HCT116 (cell line): ENCODE data around the gene HLA-B. TPM values are rescaled to one million over a fixed set of nuclear protein-coding genes. Genes with fewer than 3 reads are reported as not detected.
A peak's percentile ranks its signal among the peaks of the same experiment; 100 is the strongest.

Experiments
- ATAC-seq: fragments of 200-7000 bp; cut with Tn5 transposase; 2 replicates; pipeline ENCODE4 v1.9.1; 2020; ENCODE audit warnings: mild to moderate bottlenecking, moderate library complexity
- BruUV-seq: library from RNA; stranded (reverse); fragments of 400-500 nt; replicated peaks from 2 replicates; lab custom pipeline; 2021; lab: Mats Ljungman, UMichigan
- CTCF ChIA-PET: fragments of 300-600 bp; sonication (Branson Sonifier 250); formaldehyde crosslinking; loops from one replicate; lab custom pipeline; 2021; ENCODE audit warnings: antibody characterized with exemption; lab: Charles Lee
- POLR2A ChIA-PET: fragments of 300-600, 350-600 bp; sonication (Branson Sonifier 250); formaldehyde crosslinking; loops from one replicate; lab custom pipeline; 2021; ENCODE audit warnings: antibody characterized with exemption; lab: Charles Lee
- RAD21 ChIA-PET, 2 experiments: fragments of 300-600 bp; sonication (Branson Sonifier 250); formaldehyde crosslinking; loops; one replicate each; lab custom pipeline; 2023; ENCODE audit warnings: low total read pairs in 2 of 2; ENCODE audit not compliant: uncharacterized antibody in 2 of 2, unreplicated experiment in 2 of 2, low non-redundant PET in 1 of 2; lab: Charles Lee
- DNase-seq: peaks from one replicate; pipeline ENCODE4 v3.0.0-alpha.2; 2010; ENCODE audit warnings: low read depth, low spot score
- H2AFZ ChIP-seq: fragments of 200-600 bp; shearing (Covaris generic), sonication (generic); 2 replicates; pipeline ENCODE4 v1.6.1; 2017; ENCODE audit warnings: low read depth, mixed run types, mixed read lengths, antibody characterized with exemption, low read length; ENCODE audit not compliant: poor library complexity, severe bottlenecking
- H3K27ac ChIP-seq: 2 replicates; pipeline ENCODE4 v1.5.1; 2012; ENCODE audit warnings: low read depth, low read length
- H3K27me3 ChIP-seq: fragments of 200-600 bp; sonication (generic); 2 replicates; pipeline ENCODE4 v1.6.1; 2016; ENCODE audit warnings: mixed run types, low read length, mixed read lengths; ENCODE audit not compliant: insufficient read depth
- H3K36me3 ChIP-seq, 2 experiments: fragments of 200-500 bp in 1 of 2; fragments of 200-600 bp in 1 of 2; sonication (Bioruptor generic) in 1 of 2; sonication (generic) in 1 of 2; 2 replicates each; pipeline versions ENCODE4 v1.5.1 to v1.6.1; 2014 to 2016; ENCODE audit warnings: low read length in 2 of 2, inconsistent platforms in 1 of 2, mixed read lengths in 1 of 2, mixed run types in 1 of 2; ENCODE audit not compliant: insufficient read depth in 2 of 2, control insufficient read depth in 1 of 2
- H3K4me1 ChIP-seq, 2 experiments: fragments of 200-600 bp in 1 of 2; sonication (generic) in 1 of 2; 2 replicates each; pipeline versions ENCODE4 v1.5.1 to v1.6.1; 2012 to 2017; ENCODE audit warnings: low read length in 2 of 2, inconsistent platforms in 1 of 2, mild to moderate bottlenecking in 1 of 2, mixed read lengths in 1 of 2, mixed run types in 1 of 2, moderate library complexity in 1 of 2; ENCODE audit not compliant: insufficient read depth in 2 of 2, control insufficient read depth in 1 of 2
- H3K4me2 ChIP-seq: fragments of 200-600 bp; sonication (generic); 2 replicates; pipeline ENCODE4 v1.6.1; 2017; ENCODE audit warnings: mixed run types, low read length, mixed read lengths
- H3K4me3 ChIP-seq, 2 experiments: fragments of 200-600 bp in 1 of 2; sonication (generic) in 1 of 2; replicated peaks in 1 of 2; 2 replicates each; pipeline ENCODE4 v1.5.1; 2011 to 2016; ENCODE audit warnings: low read length in 2 of 2, control low read depth in 1 of 2, low read depth in 1 of 2, mild to moderate bottlenecking in 1 of 2, mixed read lengths in 1 of 2, mixed run types in 1 of 2
- H3K79me2 ChIP-seq: fragments of 200-600 bp; sonication (generic); 2 replicates; pipeline ENCODE4 v1.6.1; 2017; ENCODE audit warnings: mild to moderate bottlenecking, mixed run types, low read length, moderate library complexity, mixed read lengths; ENCODE audit not compliant: insufficient read depth
- H3K9ac ChIP-seq: fragments of 200-600 bp; sonication (generic); 2 replicates; pipeline ENCODE4 v1.6.1; 2016; ENCODE audit warnings: low read length, mixed read lengths
- H3K9me2 ChIP-seq: fragments of 200-600 bp; sonication (generic), shearing (Covaris generic); 2 replicates; pipeline ENCODE4 v1.6.1; 2017; ENCODE audit warnings: mixed run types, mild to moderate bottlenecking, moderate library complexity; ENCODE audit not compliant: insufficient read depth
- H3K9me3 ChIP-seq, 2 experiments: fragments of 200-500 bp in 1 of 2; fragments of 200-600 bp in 1 of 2; sonication (Bioruptor generic) in 1 of 2; sonication (generic) in 1 of 2; 2 replicates each; pipeline ENCODE4 v1.6.1; 2014 to 2017; ENCODE audit warnings: low read length in 2 of 2, mixed read lengths in 2 of 2, inconsistent platforms in 1 of 2, low read depth in 1 of 2, mild to moderate bottlenecking in 1 of 2, mixed run types in 1 of 2, moderate library complexity in 1 of 2; ENCODE audit not compliant: control insufficient read depth in 1 of 2, insufficient read depth in 1 of 2
- H4K20me1 ChIP-seq: fragments of 200-600 bp; sonication (generic), shearing (Covaris generic); 2 replicates; pipeline ENCODE4 v1.6.1; 2017; ENCODE audit warnings: mixed run types, mild to moderate bottlenecking, moderate library complexity; ENCODE audit not compliant: insufficient read depth
- CEBPB ChIP-seq: IDR thresholded peaks from 2 replicates; pipeline ENCODE4 v1.6.1; 2012; ENCODE audit warnings: low read depth
- EGR1 ChIP-seq: IDR thresholded peaks from 2 replicates; pipeline ENCODE4 v1.6.1; 2012; ENCODE audit warnings: low read depth
- ELF1 ChIP-seq: IDR thresholded peaks from 2 replicates; pipeline ENCODE4 v1.6.1; 2012; ENCODE audit warnings: low read depth, borderline replicate concordance
- EZH2phosphoT487 ChIP-seq: fragments of 200-600 bp; IDR thresholded peaks from 2 replicates; pipeline ENCODE4 v1.6.1; 2018; ENCODE audit warnings: antibody characterized with exemption, borderline replicate concordance
- JUND ChIP-seq: IDR thresholded peaks from 2 replicates; pipeline ENCODE4 v1.6.1; 2012
- MAX ChIP-seq: IDR thresholded peaks from 2 replicates; pipeline ENCODE4 v1.6.1; 2012
- POLR2A ChIP-seq: IDR thresholded peaks from 2 replicates; pipeline ENCODE4 v1.7.0; 2011; ENCODE audit warnings: borderline replicate concordance; ENCODE audit not compliant: insufficient read depth, insufficient read length; ENCODE audit errors: extremely low read depth
- POLR2AphosphoS5 ChIP-seq: IDR thresholded peaks from 2 replicates; pipeline ENCODE4 v1.6.1; 2011; ENCODE audit warnings: mild to moderate bottlenecking, low read depth, low read length, moderate library complexity
- RAD21 ChIP-seq: IDR thresholded peaks from 2 replicates; pipeline ENCODE4 v1.6.1; 2012; ENCODE audit warnings: low read depth, mild to moderate bottlenecking
- SIN3A ChIP-seq: IDR thresholded peaks from 2 replicates; pipeline ENCODE4 v1.6.1; 2012; ENCODE audit warnings: low read depth
- SP1 ChIP-seq: IDR thresholded peaks from 2 replicates; pipeline ENCODE4 v1.6.1; 2012; ENCODE audit warnings: low read depth
- SRF ChIP-seq: IDR thresholded peaks from 2 replicates; pipeline ENCODE4 v1.6.1; 2012; ENCODE audit warnings: low read depth
- YY1 ChIP-seq: IDR thresholded peaks from 2 replicates; pipeline ENCODE4 v1.6.1; 2011; ENCODE audit warnings: low read length, low read depth, moderate library complexity, mild to moderate bottlenecking; ENCODE audit not compliant: insufficient replicate concordance; ENCODE audit errors: extremely low read depth
- ZBTB33 ChIP-seq: IDR thresholded peaks from 2 replicates; pipeline ENCODE4 v1.6.1; 2011; ENCODE audit warnings: mild to moderate bottlenecking, low read length, moderate library complexity; ENCODE audit not compliant: insufficient replicate concordance; ENCODE audit errors: extremely low read depth
- ZFX ChIP-seq: fragments of 450-650 bp; IDR thresholded peaks from 2 replicates; pipeline ENCODE4 v1.6.1; 2017
- intact Hi-C: fragments of 100-400 bp; cut with micrococcal nuclease; formaldehyde crosslinking; loops from 2 replicates; pipeline ENCODE4 v1.10.0; 2022
- total RNA-seq: library from RNA; stranded (reverse); gene quantifications from one replicate; pipeline ENCODE4 v1.2.1, GENCODE V29; 2021; ENCODE audit not compliant: unreplicated experiment

HLA-B gene
- total RNA-seq, 1 experiment from 2014 or later, result 381 TPM

- TF ChIP-seq ZBTB33, result no peak
- TF ChIP-seq MAX, result peak; percentile 76
These were observed 46.5 kb upstream of the HLA-B start, which contains the start of gene MICA (continued) for GRCh38 chr6:31403283-31404060.

- Histone ChIP-seq H3K4me1 (peaks cover 34 to 52% of the 10 kb centered on the region in 2 experiments), H3K4me2 (peak overlapping the region; percentile 73), H3K9me2 (no peaks in the 10 kb centered on the region), H3K27ac (peak overlapping the region; percentile 93), H3K36me3 (no peaks in the 10 kb centered on the region), H3K9me3 (no peaks in the 10 kb centered on the region), H3K79me2 (peaks cover 53% of the 10 kb centered on the region), H4K20me1 (no peaks in the 10 kb centered on the region), H3K27me3 (no peaks in the 10 kb centered on the region), H2AFZ (no peak overlapping the region), H3K4me3 (peak overlapping the region in 1 of 2 experiments; percentile 94; a peak in 3 of 4 replicates), H3K9ac (peak overlapping the region; percentile 78)
- TF ChIP-seq JUND, result no peak
- no peak for TF ChIP-seq ZFX
- TF ChIP-seq YY1, result no peak
- no peak for TF ChIP-seq EGR1
- TF ChIP-seq POLR2AphosphoS5, result no peak
- no peak for TF ChIP-seq RAD21
- no peak for TF ChIP-seq SP1
- no peak for TF ChIP-seq SRF
- TF ChIP-seq POLR2A, result no peak
- no peak for TF ChIP-seq SIN3A
- TF ChIP-seq ELF1, result no peak
- TF ChIP-seq CEBPB, result no peak
- no peak for TF ChIP-seq EZH2phosphoT487
- CTCF ChIA-PET, result interaction anchor here (1.8 to 6.4 kb wide), 2 partner anchors 36 to 41 kb away, joined by 4 to 71 read pairs; no protein-coding TSS in a partner anchor
- ATAC-seq (no peak), DNase-seq (no peak)
- intact Hi-C loops, result loop anchor here (5.0 kb wide), 1 partner anchor 260 kb away; the partner anchor contains the start of genes C6orf47 and GPANK1
- RAD21 ChIA-PET, result no interaction called here
- POLR2A ChIA-PET, result interaction anchor here (0.6 kb wide), 1 partner anchor 94 kb away, joined by 5 read pairs; no protein-coding TSS in a partner anchor
- BruUV-seq, result no TSS peak
These were observed 45.6 kb upstream of the HLA-B start for GRCh38 chr6:31402324-31403282.
